ENCODE data around the gene DYNLT2. TPM values are rescaled to one million over a fixed set of nuclear protein-coding genes. Genes with fewer than 3 reads are reported as not detected.

Gene DYNLT2
- polyA plus RNA-seq, 1 of the 3 experiments (the other 2 are of a cell fraction): 0.81 TPM

GRCh38 chr6:169707772-169708171 is 43.6 kb downstream of the DYNLT2 start (continued):
- no peak for TF ChIP-seq CTCF (IDR thresholded peaks at IDR 0.05)
- TF ChIP-seq ZBTB33 (IDR thresholded peaks at IDR 0.05; ENCODE audit: borderline replicate concordance, low read depth): no peak

- POLR2A ChIA-PET: interaction anchor here (2.1 to 2.3 kb wide), 3 partner anchors 20 to 49 kb away, joined by 7 to 14 read pairs (median 14); partner anchors contain the start of genes ERMARD and PHF10
- H3K4me2 ChIP-seq: peak overlapping the region; percentile 70
- peaks cover 65% of the 10 kb centered on the region for H3K79me2 ChIP-seq (ENCODE audit: insufficient read depth)
- CTCF ChIA-PET: interaction anchor here (0.6 to 3.7 kb wide), 7 partner anchors 9 to 308 kb away, joined by 3 to 18 read pairs (median 4); no protein-coding TSS in a partner anchor
- DNase-seq: no peak
- peaks cover 12 to 28% of the 10 kb centered on the region in 2 experiments; a peak in 3 of 4 replicates for H3K4me1 ChIP-seq (ENCODE audit: control insufficient read depth in 1 of 2, insufficient read depth in 2 of 2, low read depth in 1 of 2, low read length in 1 of 2)
- peaks cover 9% of the 10 kb centered on the region for H3F3A ChIP-seq (replicated peaks; ENCODE audit: insufficient read depth)
- H2AFZ ChIP-seq (ENCODE audit: low read depth): no peak overlapping the region; the same call in 1 of the 2 replicates
- peak overlapping the region; percentile 95 to 98 for H3K4me3 ChIP-seq (ENCODE audit: low read depth in 2 of 2, low read length in 1 of 2)
- no peaks in the 10 kb centered on the region for H3K27me3 ChIP-seq (ENCODE audit: insufficient read depth)
- H3K9me2 ChIP-seq: no peaks in the 10 kb centered on the region
- TF ChIP-seq SIN3A (IDR thresholded peaks at IDR 0.05; ENCODE audit: borderline replicate concordance, low read depth, low read length): no peak
- TF ChIP-seq NFIC (IDR thresholded peaks at IDR 0.05; ENCODE audit: borderline replicate concordance): no peak
- TF ChIP-seq IRF3 (IDR thresholded peaks at IDR 0.05; ENCODE audit: low read depth, low read length): no peak
- TF ChIP-seq ZBTB33 (IDR thresholded peaks at IDR 0.05; ENCODE audit: borderline replicate concordance, low read depth): no peak
- TF ChIP-seq JUND (IDR thresholded peaks at IDR 0.05): no peak
- no peak for TF ChIP-seq TAF1 (IDR thresholded peaks at IDR 0.05; ENCODE audit: borderline replicate concordance, low read depth, low read length)
- TF ChIP-seq MEF2A (IDR thresholded peaks at IDR 0.05; ENCODE audit: borderline replicate concordance, low read depth): no peak
- TF ChIP-seq PBX3 (IDR thresholded peaks at IDR 0.05): no peak
- no peak for TF ChIP-seq NRF1 (IDR thresholded peaks at IDR 0.05; ENCODE audit: low read depth, low read length)
- TF ChIP-seq MAX (IDR thresholded peaks at IDR 0.05; ENCODE audit: low read depth): no peak; the same call in 1 of the 2 replicates
- TF ChIP-seq TEAD4 (IDR thresholded peaks at IDR 0.05; ENCODE audit: borderline replicate concordance, insufficient read depth): no peak
- TF ChIP-seq SMC3 (IDR thresholded peaks at IDR 0.05; ENCODE audit: low read depth, low read length): no peak
- TF ChIP-seq MXI1 (IDR thresholded peaks at IDR 0.05; ENCODE audit: low read depth, low read length): no peak
- TF ChIP-seq TCF12 (IDR thresholded peaks at IDR 0.05): no peak
- no peak for TF ChIP-seq RXRA (IDR thresholded peaks at IDR 0.05; ENCODE audit: borderline replicate concordance, low read depth)
- H3K9ac ChIP-seq: peak overlapping the region; percentile 94
- peaks cover 36 to 48% of the 10 kb centered on the region in 2 experiments for H3K36me3 ChIP-seq (replicated peaks in 1 of 2; ENCODE audit: control insufficient read depth in 1 of 2, insufficient read depth in 2 of 2, low read length in 1 of 2)
- H3K9me3 ChIP-seq: no peaks in the 10 kb centered on the region
- 17% methylated on average over 3 of the region's 22 CpGs for WGBS (ENCODE audit: low lambda C conversion rate)
- H4K20me1 ChIP-seq (ENCODE audit: insufficient read depth): peaks cover 4% of the 10 kb centered on the region; the same call in 1 of the 2 replicates
- peak overlapping the region; percentile 84 to 88 for H3K27ac ChIP-seq (ENCODE audit: low read depth in 2 of 2, low read length in 1 of 2)
Observed at GRCh38 chr6:169702840-169703246, 48.5 kb downstream of the DYNLT2 start.
